Measurements from ENCODE around the gene MACROD2.

MACROD2 gene

GRCh38 chr20:15455279-15455678 lies 1460.0 kb downstream of the MACROD2 start:
- in situ Hi-C loops (cut with HindIII; ENCODE audit: low sequenced_read_pairs), result no loop called here
- TF ChIP-seq CTCF (IDR thresholded peaks at IDR 0.05; ENCODE audit: low read depth, low read length, missing control alignments), result no peak
- no peak overlapping the region for H3K4me3 ChIP-seq (ENCODE audit: low read depth, low read length)
- no peak for DNase-seq (ENCODE audit: low read depth)

GRCh38 chr20:15461938-15462337 lies 1466.6 kb downstream of the MACROD2 start:
- TF ChIP-seq CTCF (IDR thresholded peaks at IDR 0.05; ENCODE audit: low read depth, low read length, missing control alignments), result no peak
- H3K4me3 ChIP-seq (ENCODE audit: low read depth, low read length), result no peak overlapping the region
- no peak for DNase-seq (ENCODE audit: low read depth)
- in situ Hi-C loops (cut with HindIII; ENCODE audit: low sequenced_read_pairs), result no loop called here

- no peak for TF ChIP-seq CTCF (IDR thresholded peaks at IDR 0.05; ENCODE audit: low read depth, low read length, missing control alignments)
- no peak for DNase-seq (ENCODE audit: low read depth)
- in situ Hi-C loops (cut with HindIII; ENCODE audit: low sequenced_read_pairs), result no loop called here
- no peak overlapping the region for H3K4me3 ChIP-seq (ENCODE audit: low read depth, low read length)
Observed at GRCh38 chr20:15475483-15475882, 1480.2 kb downstream of the MACROD2 start.

- no peak for TF ChIP-seq CTCF (IDR thresholded peaks at IDR 0.05; ENCODE audit: low read depth, low read length, missing control alignments)
- H3K4me3 ChIP-seq (ENCODE audit: low read depth, low read length), result no peak overlapping the region
- in situ Hi-C loops (cut with HindIII; ENCODE audit: low sequenced_read_pairs), result no loop called here
- DNase-seq (ENCODE audit: low read depth), result no peak
Observed at GRCh38 chr20:15476186-15476585, 1480.9 kb downstream of the MACROD2 start.

GRCh38 chr20:15476781-15477180 lies 1481.5 kb downstream of the MACROD2 start:
- TF ChIP-seq CTCF (IDR thresholded peaks at IDR 0.05; ENCODE audit: low read depth, low read length, missing control alignments), result no peak
- in situ Hi-C loops (cut with HindIII; ENCODE audit: low sequenced_read_pairs), result no loop called here

GRCh38 chr20:15482525-15482924 lies 1487.2 kb downstream of the MACROD2 start:
- in situ Hi-C loops (cut with HindIII; ENCODE audit: low sequenced_read_pairs), result no loop called here
- no peak for TF ChIP-seq CTCF (IDR thresholded peaks at IDR 0.05; ENCODE audit: low read depth, low read length, missing control alignments)
- H3K4me3 ChIP-seq (ENCODE audit: low read depth, low read length), result no peak overlapping the region
- DNase-seq (ENCODE audit: low read depth), result no peak

More at GRCh38 chr20:15476781-15477180, 1481.5 kb downstream of the MACROD2 start:
- DNase-seq (ENCODE audit: low read depth), result no peak
- no peak overlapping the region for H3K4me3 ChIP-seq (ENCODE audit: low read depth, low read length)

- peak; percentile 16 for DNase-seq (ENCODE audit: low read depth)
Observed at GRCh38 chr20:15485519-15485918, 1490.2 kb downstream of the MACROD2 start.

More at GRCh38 chr20:15485519-15485918, 1490.2 kb downstream of the MACROD2 start:
- no peak for TF ChIP-seq CTCF (IDR thresholded peaks at IDR 0.05; ENCODE audit: low read depth, low read length, missing control alignments)
- H3K4me3 ChIP-seq (ENCODE audit: low read depth, low read length), result no peak overlapping the region
- in situ Hi-C loops (cut with HindIII; ENCODE audit: low sequenced_read_pairs), result no loop called here

All from astrocyte of the cerebellum (primary cell).